Thyroid gland (tissue), 4 donors: ENCODE results near the gene UBR4. TPM values are rescaled to one million over a fixed set of nuclear protein-coding genes. Genes with fewer than 3 reads are reported as not detected.

Experiments
- DNase-seq, 2 donors: peaks; one replicate each; pipeline ENCODE4 v3.0.0-alpha.2; 2019
- H3K27ac ChIP-seq, 3 donors: fragments of 200-600 bp; sonication (generic); 1 replicate in 2 of 3; 2 replicates in 1 of 3; pipeline ENCODE4 v1.5.1; 2016 to 2019; ENCODE audit warnings: mild to moderate bottlenecking in 1 of 3, moderate library complexity in 1 of 3
- H3K27me3 ChIP-seq: fragments of 200-600 bp; sonication (generic); one replicate; pipeline ENCODE4 v1.5.1; 2019
- H3K36me3 ChIP-seq, 2 donors: fragments of 200-600 bp; sonication (generic); one replicate each; pipeline ENCODE4 v1.5.1; 2016 to 2019
- H3K4me1 ChIP-seq, 2 donors: fragments of 200-600 bp; sonication (generic); one replicate each; pipeline ENCODE4 v1.5.1; 2017 to 2019
- H3K4me3 ChIP-seq, 3 donors: fragments of 200-600 bp; sonication (generic); replicated peaks in 1 of 3; 1 replicate in 2 of 3; 2 replicates in 1 of 3; pipeline ENCODE4 v1.5.1; 2016; ENCODE audit warnings: mild to moderate bottlenecking in 1 of 3
- H3K9me3 ChIP-seq: fragments of 200-600 bp; sonication (generic); one replicate; pipeline ENCODE4 v1.5.1; 2017
- POLR2A ChIP-seq, 2 donors: fragments of 450-650 bp; IDR thresholded peaks; one replicate each; pipeline ENCODE4 v1.6.1; 2017; ENCODE audit warnings: antibody characterized with exemption in 2 of 2, mild to moderate bottlenecking in 2 of 2, moderate library complexity in 1 of 2
- WGBS, 2 donors: methylation state at CpG; one replicate each; pipeline ENCODE4 v1.1.5; 2017; 5-methylcytosine and 5-hydroxymethylcytosine counted together
- intact Hi-C: fragments of 100-400 bp; cut with DNase I; formaldehyde crosslinking; loops from one replicate; pipeline ENCODE4 v1.15.1; 2023
- total RNA-seq, 4 donors: library from RNA; depleted of rRNA; stranded (reverse); fragments of >200 nt; gene quantifications; one replicate each; pipeline ENCODE4 v1.2.3, GENCODE V29; 2016
- TF ChIP-seq, protein P1 (sequence below), 6 experiments: fragments of 200-600 bp in 3 of 6; fragments of 450-650 bp in 3 of 6; sonication (generic) in 3 of 6; IDR thresholded peaks; one replicate each; pipeline ENCODE4 v1.5.1; 2016 to 2019; ENCODE audit warnings: antibody characterized with exemption in 6 of 6, mild to moderate bottlenecking in 2 of 6, inconsistent platforms in 1 of 6, moderate library complexity in 1 of 6

UBR4 gene
- total RNA-seq, 4 donors from 2014 or later, result 110 to 221 (median 160) TPM

DNA sequence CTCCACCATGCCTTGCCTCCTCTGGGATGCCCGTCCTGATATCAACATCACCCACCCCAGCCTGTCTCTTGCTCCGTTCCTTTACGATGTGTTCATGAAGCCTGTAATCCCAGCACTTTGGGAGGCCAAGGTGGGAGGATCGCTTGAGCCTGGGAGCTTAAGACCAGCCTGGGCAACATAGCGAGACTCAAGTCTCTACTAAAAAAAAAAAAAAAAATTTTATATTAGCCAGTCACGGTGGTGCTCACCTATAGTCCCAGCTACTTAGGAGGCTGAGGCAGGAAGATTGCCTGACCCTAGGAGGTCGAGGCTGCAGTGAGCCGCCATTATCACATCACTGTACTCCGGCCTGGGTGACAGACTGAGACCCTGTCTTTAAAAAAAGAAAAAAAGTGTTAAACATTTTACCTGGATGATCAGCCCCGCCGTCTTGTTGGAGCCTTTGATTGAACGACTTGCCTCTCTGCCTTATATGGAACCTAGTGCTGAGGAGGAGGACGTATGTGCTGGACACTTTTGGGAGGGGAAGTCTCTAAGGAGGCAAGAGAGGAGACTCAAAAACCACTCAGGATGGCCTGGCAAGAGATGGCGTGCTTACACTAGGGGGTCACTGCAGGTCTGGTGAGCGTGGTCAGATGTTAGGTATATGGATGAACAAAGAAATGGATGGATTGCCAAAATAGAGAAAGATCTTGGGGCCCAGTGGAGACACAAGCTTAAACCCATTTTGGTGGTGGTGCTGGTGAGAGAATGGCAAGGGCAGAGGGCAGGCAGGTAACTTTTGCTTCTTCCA is 173.1 kb downstream of the UBR4 start:
- TF ChIP-seq POLR2A (IDR thresholded peaks at IDR 0.05), result no peak
- TF ChIP-seq, protein P1, sequence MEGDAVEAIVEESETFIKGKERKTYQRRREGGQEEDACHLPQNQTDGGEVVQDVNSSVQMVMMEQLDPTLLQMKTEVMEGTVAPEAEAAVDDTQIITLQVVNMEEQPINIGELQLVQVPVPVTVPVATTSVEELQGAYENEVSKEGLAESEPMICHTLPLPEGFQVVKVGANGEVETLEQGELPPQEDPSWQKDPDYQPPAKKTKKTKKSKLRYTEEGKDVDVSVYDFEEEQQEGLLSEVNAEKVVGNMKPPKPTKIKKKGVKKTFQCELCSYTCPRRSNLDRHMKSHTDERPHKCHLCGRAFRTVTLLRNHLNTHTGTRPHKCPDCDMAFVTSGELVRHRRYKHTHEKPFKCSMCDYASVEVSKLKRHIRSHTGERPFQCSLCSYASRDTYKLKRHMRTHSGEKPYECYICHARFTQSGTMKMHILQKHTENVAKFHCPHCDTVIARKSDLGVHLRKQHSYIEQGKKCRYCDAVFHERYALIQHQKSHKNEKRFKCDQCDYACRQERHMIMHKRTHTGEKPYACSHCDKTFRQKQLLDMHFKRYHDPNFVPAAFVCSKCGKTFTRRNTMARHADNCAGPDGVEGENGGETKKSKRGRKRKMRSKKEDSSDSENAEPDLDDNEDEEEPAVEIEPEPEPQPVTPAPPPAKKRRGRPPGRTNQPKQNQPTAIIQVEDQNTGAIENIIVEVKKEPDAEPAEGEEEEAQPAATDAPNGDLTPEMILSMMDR (IDR thresholded peaks at IDR 0.05), result no peak
- 86 to 91% methylated on average over 15 of the region's 15 CpGs for WGBS, 2 donors
- Histone ChIP-seq H3K9me3 (no peaks in the 10 kb centered on the region), H3K4me1 (no peaks in the 10 kb centered on the region), H3K4me3 (no peak overlapping the region), H3K27me3 (no peaks in the 10 kb centered on the region), H3K27ac (no peak overlapping the region), H3K36me3 (no peaks in the 10 kb centered on the region)
- DNase-seq, result no peak
- intact Hi-C loops, result no loop called here

DNA sequence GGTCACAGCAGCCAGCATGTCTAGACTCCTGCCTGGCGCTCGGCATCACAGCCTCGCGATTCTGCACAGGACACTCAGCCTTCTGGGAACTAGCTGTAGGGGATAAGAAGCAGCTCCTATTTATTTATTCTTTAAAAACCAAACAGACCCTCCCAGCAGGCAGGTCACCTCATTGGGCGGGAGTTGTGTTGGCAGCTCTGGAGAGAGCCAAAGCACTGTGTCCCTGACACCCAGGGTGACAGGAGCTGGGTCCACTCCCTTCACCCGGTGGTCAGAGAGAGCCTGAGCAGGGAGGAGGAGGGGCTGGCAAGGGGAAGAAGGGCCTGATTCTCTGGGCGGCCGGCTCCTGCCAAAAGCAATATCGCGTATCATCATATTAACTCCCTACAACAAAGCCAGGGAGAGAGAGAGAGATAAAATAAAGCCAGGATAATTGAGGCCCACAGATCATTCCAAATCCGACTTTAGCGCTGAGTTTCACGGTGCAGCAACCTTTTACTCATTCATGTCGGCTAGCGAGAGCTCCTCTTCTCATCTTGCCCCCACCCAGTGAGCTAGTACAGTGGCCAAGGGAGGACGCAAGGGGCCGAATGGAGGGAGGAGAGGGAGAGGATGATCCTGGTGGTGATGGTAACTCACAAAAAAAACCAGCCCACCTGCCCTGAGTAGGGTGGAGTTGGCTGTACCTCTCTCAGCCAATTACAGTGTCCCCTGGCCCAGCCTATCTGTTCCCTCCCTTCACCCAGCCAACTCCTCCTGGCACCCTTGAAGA is 173.8 kb downstream of the UBR4 start:
- Histone ChIP-seq H3K9me3 (no peaks in the 10 kb centered on the region), H3K4me1 (no peaks in the 10 kb centered on the region), H3K36me3 (no peaks in the 10 kb centered on the region), H3K27ac (no peak overlapping the region), H3K4me3 (no peak overlapping the region), H3K27me3 (no peaks in the 10 kb centered on the region)
- WGBS, 2 donors, result 74 to 76% methylated on average over 17 of the region's 17 CpGs
- TF ChIP-seq, protein P1 (IDR thresholded peaks at IDR 0.05), result no peak
- TF ChIP-seq POLR2A (IDR thresholded peaks at IDR 0.05), result no peak
- intact Hi-C loops, result no loop called here
- no peak for DNase-seq

DNA sequence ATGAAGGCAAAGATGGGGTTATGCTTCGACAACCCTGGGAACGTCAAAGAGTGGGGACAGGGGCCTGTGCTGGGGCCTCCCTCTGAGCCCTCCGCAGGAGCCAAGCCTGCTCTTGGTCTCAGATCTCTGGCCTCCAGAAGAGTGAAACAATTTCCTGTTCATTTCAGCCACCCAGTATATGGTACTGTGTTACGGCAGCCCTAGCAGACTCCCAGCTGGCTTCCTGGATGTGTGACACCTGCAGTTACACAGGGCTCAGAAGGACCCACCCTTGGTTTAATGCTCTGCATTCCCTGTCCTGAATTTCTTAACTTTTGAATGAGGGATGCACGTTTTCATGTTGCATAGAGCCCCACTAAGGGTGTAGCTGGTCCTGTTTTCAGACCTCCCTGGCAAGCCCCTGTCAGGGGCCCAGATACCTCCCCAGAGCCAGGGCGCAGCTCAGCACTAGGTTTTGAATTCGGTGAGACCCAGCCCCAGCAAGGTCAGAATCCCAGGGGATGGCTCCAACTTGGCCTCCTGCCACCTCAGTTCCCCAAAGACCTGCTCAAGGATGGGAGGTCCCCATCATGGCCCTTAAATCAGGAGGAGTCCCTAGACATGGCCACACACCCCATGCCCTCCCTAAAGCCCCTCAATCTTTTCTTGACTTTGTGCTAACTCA is 174.6 kb downstream of the UBR4 start:
- DNase-seq, result no peak
- Histone ChIP-seq H3K36me3 (no peaks in the 10 kb centered on the region), H3K4me1 (no peaks in the 10 kb centered on the region), H3K9me3 (no peaks in the 10 kb centered on the region), H3K27ac (no peak overlapping the region), H3K27me3 (no peaks in the 10 kb centered on the region), H3K4me3 (no peak overlapping the region)
- 77 to 79% methylated on average over 4 to 7 of the region's 7 CpGs for WGBS, 2 donors
- TF ChIP-seq, protein P1 (IDR thresholded peaks at IDR 0.05), result no peak
- TF ChIP-seq POLR2A (IDR thresholded peaks at IDR 0.05), result no peak
- intact Hi-C loops, result no loop called here

DNA sequence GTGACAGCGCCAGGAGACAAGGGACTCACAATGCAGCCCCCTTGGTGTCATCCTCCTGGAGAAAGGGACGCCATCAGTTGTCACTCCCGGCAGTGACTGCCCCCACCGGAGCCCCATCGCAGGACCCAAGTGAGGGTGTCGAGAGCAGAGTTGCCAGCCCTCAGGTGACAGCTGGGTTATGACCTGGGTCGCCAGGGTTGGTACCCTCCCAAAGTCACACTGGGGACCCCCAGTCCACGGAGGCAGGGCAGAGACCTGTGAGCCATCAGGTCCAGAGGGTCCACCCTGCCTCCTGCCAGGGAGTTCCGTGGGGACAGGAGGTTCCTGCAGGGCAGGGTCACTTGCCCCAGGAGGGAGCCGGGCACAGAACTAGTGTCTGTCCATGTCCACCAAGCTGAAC is 175.3 kb downstream of the UBR4 start:
- Histone ChIP-seq H3K36me3 (no peaks in the 10 kb centered on the region), H3K27ac (no peak overlapping the region), H3K4me1 (no peaks in the 10 kb centered on the region), H3K27me3 (no peaks in the 10 kb centered on the region), H3K4me3 (no peak overlapping the region), H3K9me3 (no peaks in the 10 kb centered on the region)
- DNase-seq, result no peak
- TF ChIP-seq, protein P1 (IDR thresholded peaks at IDR 0.05), result no peak
- no peak for TF ChIP-seq POLR2A (IDR thresholded peaks at IDR 0.05)
- intact Hi-C loops, result no loop called here
- WGBS, 2 donors, result 91 to 93% methylated on average over 7 to 8 of the region's 10 CpGs
